Smooth muscle cell (in vitro differentiated cells): ENCODE results near the gene CCT7. TPM values are rescaled to one million over a fixed set of nuclear protein-coding genes. Genes with fewer than 3 reads are reported as not detected.

Source experiments
- DNase-seq: peaks from one replicate; lab custom pipeline; 2025; ENCODE audit not compliant: unreplicated experiment; lab: John Stamatoyannopoulos, UW
- H2AFZ ChIP-seq: fragments of 200-600 bp; sonication (generic); 2 replicates; pipeline ENCODE4 v1.6.0; 2016; ENCODE audit warnings: antibody characterized with exemption, low read depth, mild to moderate bottlenecking
- H3F3A ChIP-seq: fragments of 200-600 bp; sonication (generic); 2 replicates; pipeline ENCODE4 v1.6.0; 2017; ENCODE audit warnings: antibody characterized with exemption, low read depth
- H3K27ac ChIP-seq: fragments of 200-600 bp; sonication (generic); 2 replicates; pipeline ENCODE4 v1.5.1; 2016; ENCODE audit warnings: low read depth, mild to moderate bottlenecking
- H3K27me3 ChIP-seq: fragments of 200-600 bp; sonication (generic); 2 replicates; pipeline ENCODE4 v1.6.1; 2016; ENCODE audit warnings: low read depth, mild to moderate bottlenecking
- H3K36me3 ChIP-seq: fragments of 200-600 bp; sonication (generic); 2 replicates; pipeline ENCODE4 v1.5.1; 2016; ENCODE audit warnings: low read depth
- H3K4me1 ChIP-seq: fragments of 200-600 bp; sonication (generic); 2 replicates; pipeline ENCODE4 v1.5.1; 2016; ENCODE audit warnings: low read depth
- H3K4me2 ChIP-seq: fragments of 200-600 bp; sonication (generic); 2 replicates; pipeline ENCODE4 v1.6.0; 2016; ENCODE audit warnings: mild to moderate bottlenecking
- H3K4me3 ChIP-seq: fragments of 200-600 bp; sonication (generic); 2 replicates; pipeline ENCODE4 v1.5.1; 2016; ENCODE audit warnings: mild to moderate bottlenecking
- H3K79me2 ChIP-seq: fragments of 200-600 bp; sonication (generic); 2 replicates; pipeline ENCODE4 v1.6.0; 2016; ENCODE audit warnings: low read depth, mild to moderate bottlenecking
- H3K9ac ChIP-seq: fragments of 200-600 bp; sonication (generic); 2 replicates; pipeline ENCODE4 v1.6.0; 2016; ENCODE audit warnings: low read depth
- H3K9me3 ChIP-seq: fragments of 200-600 bp; sonication (generic); replicated peaks from 2 replicates; pipeline ENCODE4 v1.5.1; 2016; ENCODE audit warnings: low read depth
- H4K20me1 ChIP-seq: fragments of 200-600 bp; sonication (generic); 2 replicates; pipeline ENCODE4 v1.6.0; 2016; ENCODE audit warnings: low read depth
- WGBS: methylation state at CpG from one replicate; pipeline ENCODE4 v1.1.7; 2016; ENCODE audit warnings: low lambda C conversion rate; 5-methylcytosine and 5-hydroxymethylcytosine counted together
- polyA plus RNA-seq: library from polyadenylated mRNA; unstranded; fragments of >200 nt; fragmentation: Nextera tagmentation; extraction: Ambion mirVana; gene quantifications from 2 replicates; pipeline ENCODE4 v1.2.1, GENCODE V29; 2016
- total RNA-seq: library from RNA; depleted of rRNA; stranded (reverse); fragments of >200 nt; gene quantifications from 2 replicates; pipeline ENCODE4 v1.2.3, GENCODE V29; 2014
- TF ChIP-seq, protein P1 (sequence below): fragments of 200-600 bp; sonication (generic); IDR thresholded peaks from 2 replicates; pipeline ENCODE4 v1.5.1; 2017; ENCODE audit warnings: borderline replicate concordance, mild to moderate bottlenecking, antibody characterized with exemption; ENCODE audit not compliant: insufficient read depth, poor library complexity, severe bottlenecking

CCT7 gene
- total and polyA plus RNA-seq, 2 experiments from 2014 or later, result 197 to 212 TPM

DNA sequence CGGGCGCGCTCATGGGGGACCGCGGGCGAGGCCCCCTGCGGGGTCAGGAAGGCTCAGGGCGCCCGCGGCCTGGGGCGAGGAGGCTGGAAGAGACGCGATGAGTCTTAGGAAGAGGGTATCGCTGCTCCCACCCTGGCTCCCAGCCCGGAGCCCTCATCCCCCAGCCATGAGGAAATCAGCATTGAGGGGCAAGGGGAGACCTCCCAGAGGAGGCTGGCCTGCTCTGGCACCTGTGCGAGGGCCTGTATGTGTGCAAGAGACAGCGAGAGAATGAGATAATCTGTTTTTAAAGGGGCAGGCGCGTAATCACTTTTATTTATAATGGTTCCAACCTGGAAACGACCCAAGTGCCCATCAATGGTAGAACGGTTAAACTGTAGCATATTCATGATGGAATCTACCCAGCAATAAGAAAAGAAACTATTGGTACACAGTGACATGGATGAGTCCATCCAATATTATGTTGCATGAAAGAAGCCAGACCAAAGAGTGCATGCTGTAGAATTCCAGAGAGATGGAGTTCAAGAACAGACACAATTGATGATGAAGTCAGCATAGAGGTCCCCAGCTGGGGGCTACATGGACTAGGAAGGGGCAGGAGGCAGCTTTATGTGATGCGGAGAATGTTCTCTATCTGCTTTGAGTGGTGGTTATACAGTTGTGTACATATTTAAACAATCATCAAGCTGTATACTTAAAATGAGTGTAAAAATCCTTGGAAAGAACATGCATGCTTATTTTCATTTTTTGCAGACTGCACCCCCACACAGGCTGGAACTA lies 35.8 kb downstream of the CCT7 start:
- Histone ChIP-seq H3K27ac (no peak overlapping the region), H3K9ac (no peak overlapping the region), H3K4me3 (no peak overlapping the region), H3F3A (no peaks in the 10 kb centered on the region), H3K4me1 (peaks cover 21% of the 10 kb centered on the region), H3K9me3 (no peaks in the 10 kb centered on the region), H2AFZ (no peak overlapping the region), H4K20me1 (peaks cover 16% of the 10 kb centered on the region), H3K36me3 (no peaks in the 10 kb centered on the region), H3K4me2 (peak overlapping the region; percentile 81), H3K27me3 (peaks cover 49% of the 10 kb centered on the region), H3K79me2 (no peaks in the 10 kb centered on the region)
- TF ChIP-seq, protein P1, sequence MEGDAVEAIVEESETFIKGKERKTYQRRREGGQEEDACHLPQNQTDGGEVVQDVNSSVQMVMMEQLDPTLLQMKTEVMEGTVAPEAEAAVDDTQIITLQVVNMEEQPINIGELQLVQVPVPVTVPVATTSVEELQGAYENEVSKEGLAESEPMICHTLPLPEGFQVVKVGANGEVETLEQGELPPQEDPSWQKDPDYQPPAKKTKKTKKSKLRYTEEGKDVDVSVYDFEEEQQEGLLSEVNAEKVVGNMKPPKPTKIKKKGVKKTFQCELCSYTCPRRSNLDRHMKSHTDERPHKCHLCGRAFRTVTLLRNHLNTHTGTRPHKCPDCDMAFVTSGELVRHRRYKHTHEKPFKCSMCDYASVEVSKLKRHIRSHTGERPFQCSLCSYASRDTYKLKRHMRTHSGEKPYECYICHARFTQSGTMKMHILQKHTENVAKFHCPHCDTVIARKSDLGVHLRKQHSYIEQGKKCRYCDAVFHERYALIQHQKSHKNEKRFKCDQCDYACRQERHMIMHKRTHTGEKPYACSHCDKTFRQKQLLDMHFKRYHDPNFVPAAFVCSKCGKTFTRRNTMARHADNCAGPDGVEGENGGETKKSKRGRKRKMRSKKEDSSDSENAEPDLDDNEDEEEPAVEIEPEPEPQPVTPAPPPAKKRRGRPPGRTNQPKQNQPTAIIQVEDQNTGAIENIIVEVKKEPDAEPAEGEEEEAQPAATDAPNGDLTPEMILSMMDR, result no peak
- WGBS, result 25% methylated on average over 19 of the region's 22 CpGs
- DNase-seq, result no peak

DNA sequence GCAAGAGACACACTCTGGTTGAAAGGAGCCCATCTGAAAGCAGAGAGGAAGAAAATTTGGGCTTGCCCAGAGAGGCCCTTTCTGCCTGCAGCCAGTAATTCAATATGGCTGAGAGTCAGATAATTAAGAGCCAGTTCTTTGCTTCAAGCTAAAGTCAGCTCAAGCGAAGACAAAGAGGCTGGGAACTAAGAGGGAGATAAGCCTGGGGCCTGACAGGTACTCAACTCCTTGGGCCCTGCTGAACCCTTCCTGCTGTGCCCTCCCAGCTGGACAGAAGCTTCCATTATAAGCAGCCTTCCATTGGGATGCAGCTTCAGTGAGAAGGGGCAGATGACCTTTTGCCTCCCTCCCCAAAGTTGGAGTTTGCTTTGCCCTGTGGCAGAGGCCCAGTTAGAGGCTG lies 38.2 kb downstream of the CCT7 start:
- H3K36me3 ChIP-seq, result no peaks in the 10 kb centered on the region
- H3K27me3 ChIP-seq, result peaks cover 49% of the 10 kb centered on the region
- H3K4me3 ChIP-seq, result no peak overlapping the region
- H3K9ac ChIP-seq, result no peak overlapping the region
- H2AFZ ChIP-seq, result no peak overlapping the region
- 91% methylated on average over 1 of the region's 1 CpG for WGBS
- H3K79me2 ChIP-seq, result no peaks in the 10 kb centered on the region
- H3K4me1 ChIP-seq, result peaks cover 21% of the 10 kb centered on the region
- DNase-seq, result no peak
- TF ChIP-seq, protein P1, result no peak
- no peaks in the 10 kb centered on the region for H3F3A ChIP-seq
- no peaks in the 10 kb centered on the region for H3K9me3 ChIP-seq
- H3K27ac ChIP-seq, result no peak overlapping the region
- peaks cover 12% of the 10 kb centered on the region for H4K20me1 ChIP-seq
- no peak overlapping the region for H3K4me2 ChIP-seq

DNA sequence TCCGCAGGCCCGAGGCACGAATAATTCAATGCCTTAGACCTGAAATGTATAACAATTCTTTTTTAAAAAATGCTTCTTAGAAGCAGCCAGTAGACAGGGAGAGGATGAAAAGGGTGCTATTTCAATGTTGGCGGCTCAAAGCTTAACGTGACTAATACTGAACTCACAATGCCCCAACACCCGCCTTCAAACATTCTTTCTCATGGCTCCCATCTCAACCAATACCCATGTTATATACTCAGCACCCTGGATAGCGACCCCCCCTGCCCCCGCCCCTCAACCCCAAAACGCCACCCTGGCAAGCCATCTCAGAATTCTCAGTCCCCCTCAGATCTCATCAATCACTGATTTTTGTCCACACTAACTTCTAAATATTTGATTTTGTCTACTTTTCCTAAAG lies 45.7 kb downstream of the CCT7 start:
- TF ChIP-seq, protein P1, result no peak

DNA sequence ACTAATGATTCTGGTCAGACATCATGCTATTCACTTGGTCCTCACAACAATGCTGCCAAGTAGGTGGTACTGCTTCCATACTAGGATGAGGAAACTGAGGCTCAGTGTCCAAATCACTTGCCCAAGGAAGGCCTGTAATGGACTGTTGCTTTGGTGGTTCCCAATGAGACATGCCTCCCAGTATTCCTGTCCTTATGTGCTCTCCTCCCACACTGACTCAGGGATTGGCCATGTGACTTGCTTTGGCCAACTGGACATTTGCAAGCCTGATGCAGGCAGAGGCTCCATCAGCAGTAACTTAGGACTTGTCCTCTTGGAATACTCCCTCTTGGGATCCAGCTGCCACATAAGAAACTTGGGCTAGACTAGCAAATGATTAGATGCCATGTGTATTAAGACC lies 47.1 kb downstream of the CCT7 start:
- no peak overlapping the region for H3K4me2 ChIP-seq
- H4K20me1 ChIP-seq, result peaks cover 5% of the 10 kb centered on the region
- H3F3A ChIP-seq, result no peaks in the 10 kb centered on the region

More for the DNA sequence above, 45.7 kb downstream of the CCT7 start:
- H3K4me2 ChIP-seq, result no peak overlapping the region
- 69% methylated on average over 9 of the region's 9 CpGs for WGBS
- peaks cover 4% of the 10 kb centered on the region for H3K27me3 ChIP-seq
- H3K79me2 ChIP-seq, result no peaks in the 10 kb centered on the region
- no peaks in the 10 kb centered on the region for H3K9me3 ChIP-seq
- H3K4me3 ChIP-seq, result no peak overlapping the region
- H3F3A ChIP-seq, result no peaks in the 10 kb centered on the region
- H3K36me3 ChIP-seq, result no peaks in the 10 kb centered on the region
- no peaks in the 10 kb centered on the region for H3K4me1 ChIP-seq
- DNase-seq, result no peak
- no peak overlapping the region for H3K9ac ChIP-seq
- H2AFZ ChIP-seq, result no peak overlapping the region
- H3K27ac ChIP-seq, result no peak overlapping the region
- H4K20me1 ChIP-seq, result peaks cover 5% of the 10 kb centered on the region

More for the DNA sequence above, 47.1 kb downstream of the CCT7 start:
- TF ChIP-seq, protein P1, result no peak
- Histone ChIP-seq H3K27me3 (peaks cover 18% of the 10 kb centered on the region), H3K4me3 (no peak overlapping the region), H3K4me1 (no peaks in the 10 kb centered on the region), H3K9me3 (no peaks in the 10 kb centered on the region), H3K9ac (no peak overlapping the region), H3K36me3 (no peaks in the 10 kb centered on the region), H3K79me2 (no peaks in the 10 kb centered on the region), H2AFZ (no peak overlapping the region), H3K27ac (no peak overlapping the region)
- DNase-seq, result no peak
